HEK293 (cell line): Measurements from ENCODE around the gene GRB14.

Experiments used
- CTCF ChIP-seq: fragments of 450-650 bp; formaldehyde crosslinking; IDR thresholded peaks from 2 replicates; pipeline ENCODE4 v1.5.1; 2016; ENCODE audit warnings: missing biosample characterization, missing genetic modification characterization
- REST ChIP-seq: fragments of 450-650 bp; formaldehyde crosslinking; IDR thresholded peaks from 2 replicates; pipeline ENCODE4 v1.5.1; 2016; ENCODE audit warnings: missing biosample characterization, missing genetic modification characterization
- SP2 ChIP-seq: fragments of 450-650 bp; formaldehyde crosslinking; IDR thresholded peaks from 2 replicates; pipeline ENCODE4 v1.5.1; 2016; ENCODE audit warnings: missing biosample characterization, missing genetic modification characterization
- ZNF10 ChIP-seq: fragments of 450-650 bp; formaldehyde crosslinking; IDR thresholded peaks from 2 replicates; pipeline ENCODE4 v1.5.1; 2017; ENCODE audit warnings: missing biosample characterization, missing genetic modification characterization
- ZNF416 ChIP-seq: fragments of 450-650 bp; formaldehyde crosslinking; IDR thresholded peaks from 2 replicates; pipeline ENCODE4 v1.5.1; 2016; ENCODE audit warnings: missing biosample characterization, missing genetic modification characterization
- ZNF558 ChIP-seq: fragments of 450-650 bp; formaldehyde crosslinking; IDR thresholded peaks from 2 replicates; pipeline ENCODE4 v1.5.1; 2016; ENCODE audit warnings: missing biosample characterization, missing genetic modification characterization
- ZNF621 ChIP-seq: fragments of 450-650 bp; formaldehyde crosslinking; IDR thresholded peaks from 2 replicates; pipeline ENCODE4 v1.5.1; 2017; ENCODE audit warnings: missing biosample characterization, missing genetic modification characterization

- TF ChIP-seq ZNF10 (tag by site-specific recombination) (no peak), CTCF (tag by site-specific recombination) (no peak), SP2 (tag by site-specific recombination) (no peak), ZNF416 (no peak), REST (tag by site-specific recombination) (no peak), ZNF621 (tag by site-specific recombination) (no peak), ZNF558 (tag by site-specific recombination) (no peak)
These were observed 112.0 kb downstream of the GRB14 start for GRCh38 chr2:164509137-164509877.
